Skeletal muscle tissue (tissue), 4 donors: ENCODE measurements around the gene PDIK1L. TPM values are rescaled to one million over a fixed set of nuclear protein-coding genes. Genes with fewer than 3 reads are reported as not detected.

Experiments used
- H3K27ac ChIP-seq: one replicate; pipeline ENCODE4 v1.7.0; 2013; ENCODE audit warnings: mild to moderate bottlenecking, low read depth, low read length, inconsistent platforms
- H3K27me3 ChIP-seq, 3 donors: one replicate each; pipeline ENCODE4 v1.7.0; 2013; ENCODE audit warnings: low read length in 3 of 3; ENCODE audit not compliant: control insufficient read depth in 3 of 3, insufficient read depth in 3 of 3
- H3K36me3 ChIP-seq, 3 donors: one replicate each; pipeline ENCODE4 v1.7.0; 2013; ENCODE audit warnings: low read length in 3 of 3; ENCODE audit not compliant: control insufficient read depth in 3 of 3, insufficient read depth in 3 of 3
- H3K4me1 ChIP-seq, 3 donors: one replicate each; pipeline ENCODE4 v1.7.0; 2013; ENCODE audit warnings: low read length in 3 of 3, mild to moderate bottlenecking in 3 of 3; ENCODE audit not compliant: control insufficient read depth in 3 of 3, insufficient read depth in 3 of 3
- H3K4me3 ChIP-seq, 3 donors: one replicate each; pipeline ENCODE4 v1.7.0; 2013; ENCODE audit warnings: low read length in 3 of 3
- H3K9ac ChIP-seq, 3 donors: one replicate each; pipeline ENCODE4 v1.7.0; 2013; ENCODE audit warnings: low read length in 3 of 3, mild to moderate bottlenecking in 3 of 3, moderate library complexity in 2 of 3, low read depth in 1 of 3
- H3K9me3 ChIP-seq, 3 donors: one replicate each; pipeline ENCODE4 v1.7.0; 2013; ENCODE audit warnings: low read length in 3 of 3; ENCODE audit not compliant: control insufficient read depth in 3 of 3
- total RNA-seq: library from RNA; depleted of rRNA; stranded (reverse); fragments of >200 nt; gene quantifications from one replicate; pipeline ENCODE4 v1.2.3, GENCODE V29; 2014
- donor health status: Osteomylitis.

PDIK1L gene
- total RNA-seq, 1 donor from 2014 or later: 7.8 TPM

DNA sequence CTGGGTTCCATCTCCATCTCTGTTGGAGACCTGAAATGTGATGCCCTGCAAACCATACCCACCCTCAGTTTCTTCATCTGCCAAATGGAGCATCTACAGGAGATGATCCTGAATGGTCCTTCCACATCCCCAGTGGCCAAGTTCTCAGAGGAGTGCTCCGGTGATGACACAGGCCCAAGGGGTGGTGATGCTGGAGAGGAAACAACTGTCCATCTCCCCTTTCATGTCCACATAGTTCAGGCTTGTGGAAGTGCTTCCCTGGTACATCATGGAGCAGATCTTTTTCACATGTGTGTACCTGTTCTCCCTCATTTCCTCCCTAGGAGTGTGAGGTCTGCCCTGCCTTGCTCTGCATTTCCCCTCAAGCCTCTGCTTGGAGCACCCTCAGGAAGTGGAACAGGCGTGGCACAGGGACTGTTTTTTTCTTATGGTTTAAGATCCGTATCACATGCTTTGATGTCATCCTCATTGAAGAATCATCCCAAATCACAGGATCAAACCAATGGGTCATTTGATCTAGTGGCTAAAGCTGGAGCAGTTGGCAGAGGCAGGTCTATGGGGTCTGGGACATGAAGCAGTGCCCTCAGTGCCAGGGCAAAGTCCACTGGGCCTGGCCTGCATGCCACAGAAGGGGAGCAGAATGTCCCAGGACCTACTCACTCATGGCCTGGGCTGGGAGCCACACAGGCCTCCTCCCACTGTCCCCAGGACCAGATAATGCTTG is 36.0 kb upstream of the PDIK1L start:
- peaks cover 31 to 52% (median 49%) of the 10 kb centered on the region in 3 donors for H3K4me1 ChIP-seq
- peak overlapping the region in 1 of 3 donors; percentile 47 for H3K9ac ChIP-seq
- H3K27me3 ChIP-seq: peaks cover 0 to 1% (median 0%) of the 10 kb centered on the region in 3 donors
- H3K36me3 ChIP-seq: no peaks in the 10 kb centered on the region
- peak overlapping the region in 1 of 3 donors; percentile 37 for H3K4me3 ChIP-seq
- peak overlapping the region; percentile 54 for H3K27ac ChIP-seq
- H3K9me3 ChIP-seq: no peaks in the 10 kb centered on the region

DNA sequence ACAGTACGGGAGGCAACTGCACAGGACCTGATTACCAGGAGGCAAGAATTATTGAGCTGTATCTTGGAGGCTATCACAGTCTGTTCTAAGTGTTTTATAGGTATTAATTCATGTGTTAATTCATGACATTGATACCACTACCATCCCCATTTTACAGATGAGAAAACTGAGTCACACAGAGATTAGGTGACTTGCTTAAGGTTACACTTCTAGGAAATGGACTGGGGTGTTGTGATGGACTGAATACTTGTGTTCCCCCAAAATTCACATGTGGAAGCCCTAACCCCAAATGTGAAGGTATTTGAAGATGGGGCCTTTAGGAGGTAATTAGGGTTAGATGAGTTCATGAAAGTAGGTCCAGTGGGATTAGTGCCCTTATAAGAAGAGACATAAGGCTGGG is 34.1 kb upstream of the PDIK1L start:
- peaks cover 40 to 52% (median 52%) of the 10 kb centered on the region in 3 donors for H3K4me1 ChIP-seq

DNA sequence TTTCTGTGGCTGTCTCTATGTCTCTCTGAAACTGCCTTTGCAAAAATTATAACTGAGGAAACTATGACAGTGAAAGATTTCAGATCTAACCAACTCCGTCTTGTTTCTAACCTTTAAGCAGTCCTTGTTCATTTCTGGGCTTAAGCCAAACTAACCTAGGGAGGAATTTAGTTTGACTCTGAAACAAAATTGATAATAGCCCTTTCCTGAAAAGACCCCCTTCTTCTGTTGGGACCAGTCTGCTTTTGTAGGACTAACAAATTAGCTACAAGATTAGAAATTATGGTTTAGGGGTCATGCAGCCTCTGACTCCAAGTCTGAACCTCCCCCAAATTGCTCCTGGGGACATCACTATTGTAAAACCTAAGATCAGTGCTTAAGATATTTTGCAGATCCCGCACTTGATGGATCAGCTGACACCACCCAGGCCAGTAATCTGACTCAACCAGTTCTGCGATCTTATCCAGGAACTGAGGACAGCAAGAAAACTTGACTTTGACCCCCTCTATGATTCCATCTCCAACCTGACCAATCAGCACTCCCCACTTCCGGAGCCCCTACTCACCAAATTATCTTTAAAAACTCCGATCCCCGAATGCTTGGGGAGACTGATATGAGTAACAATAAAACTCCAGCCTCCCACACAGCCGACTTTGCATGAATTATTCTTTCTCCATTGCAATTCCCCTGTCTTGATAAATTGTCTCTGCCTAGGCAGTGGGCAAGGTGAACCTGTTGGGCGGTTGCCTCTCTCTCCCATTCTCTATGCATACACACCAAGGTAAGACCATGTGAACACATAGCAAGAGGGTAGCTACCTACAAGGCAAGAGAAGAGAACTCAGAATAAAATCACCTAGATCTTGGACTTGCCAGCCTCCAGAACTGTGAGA is 33.1 kb upstream of the PDIK1L start:
- Histone ChIP-seq H3K27me3 (no peaks in the 10 kb centered on the region), H3K4me1 (peaks cover 42 to 54% (median 51%) of the 10 kb centered on the region in 3 donors), H3K27ac (peak overlapping the region; percentile 92), H3K9ac (peak overlapping the region; percentile 13 to 58 (median 55)), H3K36me3 (no peaks in the 10 kb centered on the region), H3K9me3 (no peaks in the 10 kb centered on the region), H3K4me3 (no peak overlapping the region)

More for the DNA sequence above, 34.1 kb upstream of the PDIK1L start:
- H3K9ac ChIP-seq: no peak overlapping the region
- H3K27me3 ChIP-seq: no peaks in the 10 kb centered on the region
- H3K9me3 ChIP-seq: no peaks in the 10 kb centered on the region
- no peak overlapping the region for H3K4me3 ChIP-seq
- no peaks in the 10 kb centered on the region for H3K36me3 ChIP-seq
- peak overlapping the region; percentile 29 for H3K27ac ChIP-seq

DNA sequence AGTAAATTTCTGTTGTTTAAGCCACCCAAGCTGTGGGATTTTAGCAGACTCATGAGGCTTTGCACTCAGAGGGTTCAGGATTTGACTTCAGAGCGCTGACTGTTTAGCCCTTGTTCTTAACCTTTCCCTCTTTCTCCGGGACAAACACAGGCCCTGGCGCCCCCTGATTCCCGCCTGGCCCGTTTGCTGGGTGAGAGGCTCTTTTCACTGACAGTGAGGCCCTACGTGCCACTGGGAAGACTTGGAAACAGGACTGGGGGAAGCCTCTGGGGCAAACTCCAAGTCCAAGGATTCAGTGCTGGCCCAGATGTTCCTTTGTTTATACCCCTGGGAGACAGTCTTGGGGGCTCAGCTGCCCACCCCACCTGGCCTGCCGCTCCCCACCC is 32.5 kb upstream of the PDIK1L start:
- H3K36me3 ChIP-seq: no peaks in the 10 kb centered on the region
- peak overlapping the region; percentile 92 for H3K27ac ChIP-seq
- H3K9me3 ChIP-seq: no peaks in the 10 kb centered on the region
- H3K4me3 ChIP-seq: no peak overlapping the region
- no peaks in the 10 kb centered on the region for H3K27me3 ChIP-seq
- peaks cover 49 to 60% (median 57%) of the 10 kb centered on the region in 3 donors for H3K4me1 ChIP-seq
- H3K9ac ChIP-seq: peak overlapping the region; percentile 13 to 58 (median 55)

DNA sequence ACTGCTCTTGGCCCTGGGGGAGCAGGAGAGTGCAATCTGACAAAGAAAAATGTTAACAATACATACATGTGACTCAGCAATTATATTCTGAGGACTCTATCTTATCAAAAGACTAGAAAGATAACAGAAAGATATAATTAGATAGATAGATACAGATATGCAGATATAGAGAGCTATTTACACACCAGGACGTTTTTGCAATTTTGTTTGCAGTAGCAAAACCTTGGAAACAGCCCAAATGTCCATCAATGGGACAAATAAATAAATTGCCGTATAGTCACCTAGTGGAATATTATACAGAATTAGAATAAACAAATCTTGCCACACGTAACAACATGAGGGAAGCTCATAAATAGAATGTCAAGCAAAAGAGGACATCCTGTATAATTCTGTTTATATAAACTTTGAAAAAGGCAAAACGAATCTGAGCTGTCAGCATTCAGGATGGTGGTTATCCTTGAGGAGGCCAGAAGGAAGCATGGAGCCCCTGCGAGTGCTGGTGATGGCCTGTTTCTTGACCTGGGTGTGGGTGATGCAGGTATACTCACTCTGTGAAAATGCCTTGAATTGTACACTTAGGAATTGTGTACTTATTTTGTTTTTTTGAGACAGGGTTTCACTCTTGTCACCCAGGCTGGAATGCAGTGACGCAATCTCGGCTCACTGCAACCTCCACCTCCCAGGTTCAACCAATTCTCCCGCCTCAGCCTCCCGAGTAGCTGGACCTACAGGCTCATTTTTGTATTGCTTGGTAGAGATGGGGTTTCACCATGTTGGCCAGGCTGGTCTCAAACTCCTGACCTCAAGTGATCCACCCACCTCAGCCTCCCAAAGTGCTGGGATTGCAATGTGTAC is 31.4 kb upstream of the PDIK1L start:
- H3K27ac ChIP-seq: peak overlapping the region; percentile 92
- H3K9ac ChIP-seq: peak overlapping the region in 1 of 3 donors; percentile 58
- peaks cover 54 to 65% (median 63%) of the 10 kb centered on the region in 3 donors for H3K4me1 ChIP-seq

DNA sequence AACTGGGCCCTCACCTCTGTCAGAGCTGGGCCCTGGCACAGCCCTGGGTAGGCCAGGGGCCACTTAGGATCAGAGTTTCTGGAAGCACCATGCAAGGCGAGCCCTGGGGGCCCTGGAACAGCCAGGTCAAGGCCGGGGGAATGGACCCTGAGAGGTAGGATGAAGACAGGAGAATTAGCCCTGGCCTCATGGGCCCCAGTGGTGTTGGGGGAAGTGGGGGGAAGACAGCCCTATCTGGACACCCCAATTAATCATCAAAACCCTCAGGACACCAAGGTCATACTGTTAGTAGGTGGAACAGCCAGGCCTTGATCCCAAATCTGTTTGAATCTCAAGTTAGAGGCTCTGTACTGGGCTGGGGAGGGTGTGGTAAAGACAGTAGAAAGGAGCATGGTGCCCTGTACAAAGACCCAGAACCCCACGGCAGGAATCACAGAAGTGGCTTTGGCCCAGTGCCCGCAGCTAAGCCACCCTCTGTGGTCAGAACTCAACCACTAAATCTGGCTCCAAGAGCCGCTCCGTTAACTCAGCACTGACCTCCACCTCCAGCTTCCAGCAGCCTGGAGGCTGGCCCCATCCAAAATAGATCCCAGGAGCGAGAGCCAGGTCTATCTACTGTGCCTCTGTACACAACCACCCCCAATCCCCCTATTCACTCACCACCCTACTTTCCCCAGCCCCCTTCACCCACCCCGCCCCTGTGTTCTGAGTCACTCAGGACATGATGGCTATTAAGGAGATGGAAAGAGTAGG is 30.2 kb upstream of the PDIK1L start:
- H3K27ac ChIP-seq: peak overlapping the region; percentile 92

More for the DNA sequence above, 31.4 kb upstream of the PDIK1L start:
- Histone ChIP-seq H3K9me3 (no peaks in the 10 kb centered on the region), H3K27me3 (no peaks in the 10 kb centered on the region), H3K36me3 (no peaks in the 10 kb centered on the region), H3K4me3 (no peak overlapping the region)

DNA sequence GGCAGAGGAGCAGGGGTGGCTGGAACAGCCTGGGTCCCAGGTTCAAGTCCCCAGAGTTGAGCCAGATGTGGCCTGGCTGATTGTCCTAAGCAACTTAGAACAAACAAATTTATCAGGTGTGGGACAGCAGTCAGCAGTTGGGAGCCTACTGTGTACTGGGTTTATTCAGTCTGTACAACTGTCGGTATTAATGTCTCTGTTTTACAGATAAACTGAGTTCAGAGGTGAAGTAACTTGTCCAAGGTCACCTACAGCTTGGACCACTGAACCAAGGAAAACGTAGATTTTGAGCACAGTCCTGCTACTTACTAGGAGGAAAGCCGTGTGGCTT is 29.6 kb upstream of the PDIK1L start:
- H3K36me3 ChIP-seq: no peaks in the 10 kb centered on the region
- H3K9ac ChIP-seq: peak overlapping the region in 1 of 3 donors; percentile 35
- no peak overlapping the region for H3K4me3 ChIP-seq
- peak overlapping the region; percentile 92 for H3K27ac ChIP-seq
- H3K4me1 ChIP-seq: peaks cover 44 to 57% (median 53%) of the 10 kb centered on the region in 3 donors
- H3K9me3 ChIP-seq: no peaks in the 10 kb centered on the region
- H3K27me3 ChIP-seq: no peaks in the 10 kb centered on the region

More for the DNA sequence above, 30.2 kb upstream of the PDIK1L start:
- Histone ChIP-seq H3K36me3 (no peaks in the 10 kb centered on the region), H3K9ac (peak overlapping the region; percentile 35 to 60 (median 43)), H3K4me3 (no peak overlapping the region), H3K9me3 (no peaks in the 10 kb centered on the region), H3K4me1 (peaks cover 44 to 57% (median 53%) of the 10 kb centered on the region in 3 donors), H3K27me3 (no peaks in the 10 kb centered on the region)

DNA sequence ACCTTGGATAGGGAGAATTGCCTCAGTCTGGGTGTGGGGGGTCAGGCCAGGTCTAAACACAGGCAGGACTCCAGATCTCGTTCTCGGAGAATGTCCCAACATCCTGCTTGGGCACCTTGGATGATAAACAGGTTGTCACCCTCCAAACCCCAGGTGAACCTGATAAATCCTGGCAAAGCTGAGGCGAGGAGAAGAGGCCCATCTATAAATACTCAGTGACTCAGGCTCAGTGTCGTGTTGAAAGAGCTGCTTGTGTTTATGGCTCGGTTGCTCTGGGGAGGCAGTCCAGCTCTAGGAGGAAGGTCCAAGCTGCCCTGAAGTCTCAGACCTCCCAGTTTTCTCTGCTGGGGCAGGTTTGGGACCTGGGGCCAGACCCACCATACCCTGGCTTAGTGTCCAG is 28.4 kb upstream of the PDIK1L start:
- Histone ChIP-seq H3K9me3 (no peaks in the 10 kb centered on the region), H3K36me3 (no peaks in the 10 kb centered on the region), H3K27me3 (no peaks in the 10 kb centered on the region), H3K4me3 (peak overlapping the region; percentile 24 to 45 (median 25)), H3K27ac (peak overlapping the region; percentile 92), H3K4me1 (peaks cover 44 to 54% (median 53%) of the 10 kb centered on the region in 3 donors), H3K9ac (peak overlapping the region; percentile 39 to 75 (median 73))

DNA sequence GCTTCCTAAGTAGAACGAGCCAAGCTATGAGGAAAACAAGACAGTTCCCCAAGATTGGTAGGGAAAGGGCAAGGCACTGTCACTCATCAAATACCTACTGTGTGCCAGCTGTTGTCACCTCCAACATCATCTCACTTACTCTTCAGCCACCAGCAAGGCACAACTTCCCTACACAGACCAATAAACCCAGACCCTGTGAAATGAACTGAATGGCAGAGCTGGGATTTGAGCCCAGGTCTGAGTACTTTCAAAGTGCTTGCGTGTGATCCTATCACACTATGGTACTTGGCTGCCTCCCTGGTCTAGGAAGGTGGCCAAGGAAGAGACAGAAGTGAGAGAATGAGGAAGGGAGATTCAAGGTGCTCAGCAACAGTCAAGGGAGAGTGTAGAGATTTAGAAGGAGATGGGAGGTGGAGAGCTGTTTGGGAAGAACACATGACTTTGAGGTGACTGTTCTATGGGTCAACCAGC is 27.5 kb upstream of the PDIK1L start:
- Histone ChIP-seq H3K36me3 (no peaks in the 10 kb centered on the region), H3K9me3 (no peaks in the 10 kb centered on the region), H3K27ac (peak overlapping the region; percentile 92), H3K4me1 (peaks cover 41 to 45% (median 45%) of the 10 kb centered on the region in 3 donors), H3K4me3 (no peak overlapping the region), H3K9ac (peak overlapping the region; percentile 39 to 75 (median 47)), H3K27me3 (no peaks in the 10 kb centered on the region)
